Activated naive CD4-positive, alpha-beta T cell (primary cell): ENCODE data around the gene SDK2.
"Not testable (repeated sequence)": the region's sequence is repeated elsewhere in the genome, so short reads cannot be mapped to it uniquely, and the experiment has no call there.

Experiments
- DNase-seq, 4 experiments: peaks; one replicate each; lab custom pipeline; 2025; lab: John Stamatoyannopoulos, UW

SDK2 gene

GRCh38 chr17:73480740-73481139 is 163.5 kb downstream of the SDK2 start:
- no peak for DNase-seq

- no peak for DNase-seq
Measured at GRCh38 chr17:73478768-73479424, 165.3 kb downstream of the SDK2 start.

GRCh38 chr17:73478334-73478733 is 165.9 kb downstream of the SDK2 start:
- no peak for DNase-seq

GRCh38 chr17:73476890-73477350 is 167.3 kb downstream of the SDK2 start:
- DNase-seq, result no peak

GRCh38 chr17:73474370-73474988 is 169.8 kb downstream of the SDK2 start:
- peak in 1 of 4 experiments; percentile 5 for DNase-seq

- DNase-seq, result not testable (repeated sequence)
Measured at GRCh38 chr17:73472715-73473114, 171.5 kb downstream of the SDK2 start.

GRCh38 chr17:73471924-73472323 is 172.3 kb downstream of the SDK2 start:
- DNase-seq, result no peak

- no peak for DNase-seq
Measured at GRCh38 chr17:73470316-73470826, 173.9 kb downstream of the SDK2 start.

GRCh38 chr17:73469311-73469710 is 174.9 kb downstream of the SDK2 start:
- no peak for DNase-seq

GRCh38 chr17:73468221-73468620 is 176.0 kb downstream of the SDK2 start:
- DNase-seq, result no peak

- DNase-seq, result no peak
Measured at GRCh38 chr17:73467651-73468050, 176.6 kb downstream of the SDK2 start.

GRCh38 chr17:73466704-73467433 is 177.4 kb downstream of the SDK2 start:
- no peak for DNase-seq

- DNase-seq, result no peak
Measured at GRCh38 chr17:73465953-73466230, 178.4 kb downstream of the SDK2 start.

- DNase-seq, result no peak
Measured at GRCh38 chr17:73465130-73465952, 178.9 kb downstream of the SDK2 start.

- DNase-seq, result no peak
Measured at GRCh38 chr17:73464447-73464846, 179.8 kb downstream of the SDK2 start.

GRCh38 chr17:73463821-73464220 is 180.4 kb downstream of the SDK2 start:
- no peak for DNase-seq

- DNase-seq, result no peak
Measured at GRCh38 chr17:73462823-73463222, 181.4 kb downstream of the SDK2 start.

GRCh38 chr17:73459980-73460379 is 184.3 kb downstream of the SDK2 start:
- DNase-seq, result no peak

GRCh38 chr17:73455767-73456166 is 188.5 kb downstream of the SDK2 start:
- DNase-seq, result no peak

GRCh38 chr17:73455050-73455687 is 189.1 kb downstream of the SDK2 start:
- no peak for DNase-seq

GRCh38 chr17:73453494-73453893 is 190.8 kb downstream of the SDK2 start:
- not testable (repeated sequence) for DNase-seq

- DNase-seq, result no peak
Measured at GRCh38 chr17:73453090-73453489, 191.2 kb downstream of the SDK2 start.
